Peyer's patch (tissue), 4 donors: Measurements from ENCODE around the gene NTN3. TPM values are rescaled to one million over a fixed set of nuclear protein-coding genes. Genes with fewer than 3 reads are reported as not detected.
A peak's percentile ranks its signal among the peaks of the same experiment; 100 is the strongest.

Experiments used
- DNase-seq, 3 donors: peaks; one replicate each; pipeline ENCODE4 v3.0.0-alpha.2; 2017 to 2019
- H3K27ac ChIP-seq, 4 donors: fragments of 200-600 bp; sonication (generic); one replicate each; pipeline ENCODE4 v1.5.1; 2016 to 2019
- H3K27me3 ChIP-seq, 2 donors: fragments of 200-600 bp; sonication (generic); one replicate each; pipeline ENCODE4 v1.5.1; 2019
- H3K36me3 ChIP-seq, 3 donors: fragments of 200-600 bp; sonication (generic); one replicate each; pipeline ENCODE4 v1.5.1; 2016 to 2019
- H3K4me1 ChIP-seq, 4 donors: fragments of 200-600 bp; sonication (generic); one replicate each; pipeline ENCODE4 v1.5.1; 2016 to 2019
- H3K4me3 ChIP-seq, 4 donors: fragments of 200-600 bp; sonication (generic); 1 replicate in 3 of 4; 2 replicates in 1 of 4; pipeline ENCODE4 v1.5.1; 2016 to 2019; ENCODE audit warnings: mild to moderate bottlenecking in 1 of 4
- H3K9me3 ChIP-seq, 4 donors: fragments of 200-600 bp; sonication (generic); one replicate each; pipeline ENCODE4 v1.5.1; 2016 to 2019; ENCODE audit warnings: mild to moderate bottlenecking in 1 of 4
- CTCF ChIP-seq, 6 experiments: fragments of 450-650 bp in 4 of 6; fragments of 200-600 bp in 2 of 6; sonication (generic) in 1 of 6; IDR thresholded peaks; one replicate each; pipeline ENCODE4 v1.5.1; 2017 to 2019; ENCODE audit warnings: antibody characterized with exemption in 6 of 6, mild to moderate bottlenecking in 3 of 6, moderate library complexity in 1 of 6
- POLR2A ChIP-seq, 2 donors: fragments of 450-650 bp; IDR thresholded peaks; one replicate each; pipeline ENCODE4 v1.5.1; 2017; ENCODE audit warnings: antibody characterized with exemption in 2 of 2, mild to moderate bottlenecking in 2 of 2, moderate library complexity in 2 of 2
- total RNA-seq, 4 donors: library from RNA; depleted of rRNA; stranded (reverse); fragments of >200 nt; gene quantifications; one replicate each; pipeline ENCODE4 v1.1.0, GENCODE V29; 2016

NTN3 gene
- total RNA-seq, 4 donors from 2014 or later: not detected

DNA sequence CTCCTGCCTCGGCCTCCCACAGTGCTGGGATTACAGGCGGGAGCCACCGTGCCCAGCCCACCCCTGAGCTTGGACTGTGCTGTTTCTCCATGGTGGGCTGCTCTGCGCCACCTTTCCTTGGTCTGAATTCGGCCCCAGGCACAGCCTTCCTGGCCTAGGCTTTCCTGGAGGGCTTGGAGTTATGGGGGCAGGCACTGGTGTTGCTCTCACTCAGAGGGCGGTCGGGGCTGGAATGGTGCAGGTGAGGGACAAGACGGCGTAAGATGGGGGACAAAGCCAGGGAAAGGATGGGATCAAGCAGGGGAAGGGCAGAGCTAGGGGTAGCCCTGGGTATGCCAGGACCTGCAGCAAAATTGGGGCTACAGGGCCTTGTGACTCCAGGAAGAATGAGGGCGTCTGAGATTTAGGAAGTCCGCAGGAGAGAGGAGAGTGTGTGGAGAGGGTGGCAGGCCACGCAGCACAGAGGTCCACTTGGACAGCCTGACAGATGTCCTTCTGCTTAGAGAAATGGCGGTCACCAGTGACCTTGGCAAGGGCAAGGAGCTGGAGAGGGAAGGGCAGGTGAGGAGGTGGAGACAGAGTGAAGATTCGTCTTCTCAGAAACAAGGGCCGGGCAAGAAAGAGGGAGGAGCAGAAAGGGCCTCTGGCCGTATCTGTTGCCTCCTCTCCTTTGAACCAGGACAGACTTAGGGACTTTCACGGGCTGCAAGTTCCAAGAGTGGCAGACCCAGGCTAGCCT, 41.1 kb downstream of the NTN3 start:
- H3K27ac ChIP-seq: peak overlapping the region in 1 of 4 donors; percentile 100
- no peak for DNase-seq

DNA sequence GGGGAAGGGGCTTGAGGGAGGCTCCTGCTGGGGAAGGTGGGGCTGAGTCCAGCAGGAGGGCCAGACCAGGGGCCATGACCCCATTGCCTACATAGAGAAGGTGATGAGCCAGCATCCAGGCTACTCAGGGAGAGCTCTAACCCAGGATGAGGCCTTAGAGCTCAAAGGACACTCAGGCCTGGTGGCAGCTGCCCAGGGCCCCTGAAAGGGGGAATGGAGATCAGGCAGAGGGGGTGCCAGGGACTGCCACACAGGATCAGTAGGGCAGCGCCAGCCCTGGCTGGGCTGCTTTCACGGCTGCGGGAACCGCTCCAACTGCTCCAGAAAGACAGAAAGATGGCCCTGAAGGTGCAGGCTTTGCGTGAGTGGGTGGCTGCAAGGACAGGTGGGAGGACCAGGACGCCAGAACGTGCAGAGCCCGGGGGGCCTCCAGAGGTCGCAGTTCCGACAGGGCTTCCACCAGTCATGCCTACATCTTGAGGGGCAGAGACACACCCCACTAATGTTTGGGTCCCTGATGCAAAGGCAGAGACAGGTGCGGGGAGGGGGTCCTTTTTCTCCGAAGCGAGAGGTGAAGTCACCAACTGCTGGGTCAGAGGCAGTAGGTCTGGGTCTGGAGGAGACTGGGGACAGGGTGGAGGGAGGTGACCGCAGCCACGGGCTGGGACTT, 41.8 kb downstream of the NTN3 start:
- H3K4me3 ChIP-seq: peak overlapping the region; percentile 77 to 100 (median 92)
- no peaks in the 10 kb centered on the region for H3K27me3 ChIP-seq
- H3K36me3 ChIP-seq: no peaks in the 10 kb centered on the region
- DNase-seq: peak in 2 of 3 donors; percentile 53 to 72
- no peak for TF ChIP-seq POLR2A (IDR thresholded peaks at IDR 0.05)
- TF ChIP-seq CTCF (IDR thresholded peaks at IDR 0.05): peak in 1 of 6 experiments; percentile 31
- peak overlapping the region; percentile 96 to 100 (median 99) for H3K27ac ChIP-seq
- no peaks in the 10 kb centered on the region for H3K9me3 ChIP-seq
- peaks cover 0 to 52% (median 40%) of the 10 kb centered on the region in 4 donors for H3K4me1 ChIP-seq

More for the DNA sequence above, 41.1 kb downstream of the NTN3 start:
- no peaks in the 10 kb centered on the region for H3K27me3 ChIP-seq
- H3K36me3 ChIP-seq: no peaks in the 10 kb centered on the region
- H3K9me3 ChIP-seq: no peaks in the 10 kb centered on the region
- no peak overlapping the region for H3K4me3 ChIP-seq
- peaks cover 0 to 45% (median 43%) of the 10 kb centered on the region in 4 donors for H3K4me1 ChIP-seq
- TF ChIP-seq CTCF (IDR thresholded peaks at IDR 0.05) (no peak), POLR2A (IDR thresholded peaks at IDR 0.05) (no peak)

DNA sequence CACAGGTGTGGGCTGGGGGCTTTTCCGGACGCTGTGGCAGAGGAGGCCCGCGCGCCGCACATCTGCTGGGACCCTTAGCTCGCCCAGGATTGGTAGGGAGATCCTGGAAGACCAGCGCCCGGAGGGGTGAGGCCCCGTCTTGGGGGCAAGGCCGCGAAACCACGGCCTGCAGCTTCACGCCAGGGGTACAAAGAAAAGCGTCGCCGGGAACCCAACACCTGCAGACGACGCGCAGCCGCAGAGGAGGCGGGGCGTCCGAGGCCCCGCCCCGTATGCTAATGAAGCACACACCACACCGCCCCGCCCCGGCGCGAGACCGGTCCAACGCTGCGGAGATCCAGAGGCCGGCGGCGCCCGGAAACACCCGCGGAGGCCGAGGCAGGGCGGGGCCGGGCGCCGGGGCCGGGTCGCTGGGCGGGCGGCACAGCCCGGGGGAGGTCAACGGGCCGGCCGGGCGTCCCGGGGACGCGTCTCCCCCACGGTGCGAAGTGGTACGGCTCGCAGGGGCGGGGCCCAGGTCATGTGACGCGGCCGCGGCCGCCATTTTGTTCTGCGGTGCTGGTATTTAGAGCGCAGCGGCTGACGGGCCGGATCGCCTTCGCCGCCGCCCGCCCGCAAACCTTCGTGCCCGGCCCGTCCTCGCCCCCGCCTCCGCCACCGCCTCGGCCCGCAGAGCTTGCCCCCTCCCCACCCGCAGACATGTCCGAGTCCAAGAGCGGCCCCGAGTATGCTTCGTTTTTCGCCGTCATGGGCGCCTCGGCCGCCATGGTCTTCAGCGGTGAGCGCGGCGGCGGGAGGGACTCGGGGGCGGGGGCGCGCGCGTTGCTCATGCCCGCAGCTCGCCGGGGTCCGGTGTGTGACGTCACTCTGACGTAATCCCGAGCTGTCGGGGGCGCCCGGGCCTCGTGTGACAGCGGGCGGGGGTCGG, 42.6 kb downstream of the NTN3 start, which contains the start of gene ATP6V0C:
TSS of gene ATP6V0C (plus strand) at position 548 of the 928 bp plus-strand sequence. CDS start at position 700, 152 bp downstream.
- H3K9me3 ChIP-seq: no peaks in the 10 kb centered on the region
- peak; percentile 97 to 98 (median 97) for DNase-seq
- peaks cover 0 to under 1% (median 0%) of the 10 kb centered on the region in 3 donors for H3K36me3 ChIP-seq
- H3K27ac ChIP-seq: peak within 1 kb of the TSS; percentile 96 to 100 (median 99)
- peak within 1 kb of the TSS; percentile 77 to 100 (median 92) for H3K4me3 ChIP-seq
- H3K27me3 ChIP-seq: no peaks in the 10 kb centered on the region
- peaks cover 0 to 60% (median 36%) of the 10 kb centered on the region in 4 donors for H3K4me1 ChIP-seq
- no peak for TF ChIP-seq CTCF (IDR thresholded peaks at IDR 0.05)
- TF ChIP-seq POLR2A (IDR thresholded peaks at IDR 0.05): peak; percentile 82 to 89

DNA sequence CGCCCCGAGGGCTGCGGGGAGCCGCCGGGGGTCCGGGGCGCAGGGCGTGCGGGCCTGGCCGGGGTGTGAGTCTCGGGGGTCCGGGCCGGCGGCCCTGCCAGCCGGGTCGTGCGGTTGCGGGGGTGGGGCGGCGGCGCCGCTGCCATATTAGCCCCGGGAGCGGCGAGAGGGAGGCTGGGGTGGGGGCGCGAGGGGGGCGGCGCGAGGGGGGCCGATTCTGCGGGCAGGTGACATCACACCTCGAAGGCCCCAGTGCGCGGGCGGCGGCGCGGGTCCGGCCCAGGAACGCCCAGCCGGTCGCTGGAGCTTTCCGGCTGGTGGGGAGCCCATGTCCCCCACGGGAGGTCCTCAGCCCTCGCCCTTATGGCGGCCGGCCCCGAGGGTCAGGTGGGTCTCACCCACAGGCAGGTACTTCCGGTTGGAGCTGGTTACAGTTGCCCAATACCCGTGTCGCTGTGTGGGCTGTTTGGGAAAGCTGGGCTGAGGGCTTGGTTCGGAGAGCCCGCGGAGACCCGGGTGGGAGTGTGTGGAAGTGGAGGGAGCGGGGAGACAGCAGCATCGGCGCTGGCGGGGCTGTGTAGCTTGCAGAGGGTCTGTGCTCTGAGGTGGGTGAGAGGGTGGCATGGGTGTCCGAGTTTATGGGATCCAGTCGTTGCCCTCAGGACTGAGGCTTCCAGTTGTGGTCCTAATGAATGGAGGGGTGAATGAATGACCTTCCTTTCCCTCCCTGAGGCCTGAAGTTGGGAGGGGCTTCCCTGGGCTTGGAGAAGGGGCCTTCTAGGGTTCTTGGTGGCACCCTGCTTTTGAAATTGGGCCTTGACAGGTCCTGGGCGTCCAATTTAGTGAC, 43.5 kb downstream of the NTN3 start:
- DNase-seq: peak in 2 of 3 donors; percentile 60 to 66

More for the DNA sequence above, 43.5 kb downstream of the NTN3 start:
- Histone ChIP-seq H3K27ac (peak overlapping the region; percentile 96 to 100 (median 99)), H3K27me3 (no peaks in the 10 kb centered on the region), H3K36me3 (peaks cover 0 to 10% (median 0%) of the 10 kb centered on the region in 3 donors), H3K9me3 (no peaks in the 10 kb centered on the region), H3K4me1 (peaks cover 0 to 68% (median 42%) of the 10 kb centered on the region in 4 donors), H3K4me3 (peak overlapping the region; percentile 77 to 100 (median 92))
- TF ChIP-seq POLR2A (IDR thresholded peaks at IDR 0.05): no peak
- no peak for TF ChIP-seq CTCF (IDR thresholded peaks at IDR 0.05)
